ENCODE results near the gene RASGRF1.
A peak's percentile ranks its signal among the peaks of the same experiment; 100 is the strongest.

Gene RASGRF1

DNA sequence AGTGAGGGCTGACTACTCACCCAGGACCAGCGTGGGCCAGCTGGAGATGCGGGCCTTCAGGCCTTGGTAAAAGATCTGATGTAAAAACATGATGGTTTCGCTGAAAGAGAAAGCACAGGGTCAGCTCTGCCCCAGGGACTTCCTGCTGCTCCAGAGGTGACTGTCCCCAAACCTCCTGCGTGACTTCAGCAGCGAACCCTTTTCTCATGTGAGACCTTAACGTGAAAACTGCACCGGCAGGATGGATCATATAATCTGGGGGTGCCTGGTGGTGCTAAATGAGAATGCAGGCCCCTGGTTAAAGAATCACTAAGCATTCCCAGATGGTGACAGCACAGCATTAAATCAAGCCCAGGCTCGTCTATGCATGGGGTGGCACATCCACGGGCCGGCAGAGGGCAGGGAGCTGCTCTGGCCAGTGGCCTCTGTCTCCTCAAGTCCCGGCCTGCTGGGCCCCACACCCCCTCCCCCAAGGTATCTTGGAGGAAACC lies 55.4 kb downstream of the RASGRF1 start:
- DNase-seq (ENCODE audit: low read depth) = peak; percentile 41
- no peak overlapping the region for H3K4me3 ChIP-seq (ENCODE audit: low read length)
- TF ChIP-seq, protein P1, sequence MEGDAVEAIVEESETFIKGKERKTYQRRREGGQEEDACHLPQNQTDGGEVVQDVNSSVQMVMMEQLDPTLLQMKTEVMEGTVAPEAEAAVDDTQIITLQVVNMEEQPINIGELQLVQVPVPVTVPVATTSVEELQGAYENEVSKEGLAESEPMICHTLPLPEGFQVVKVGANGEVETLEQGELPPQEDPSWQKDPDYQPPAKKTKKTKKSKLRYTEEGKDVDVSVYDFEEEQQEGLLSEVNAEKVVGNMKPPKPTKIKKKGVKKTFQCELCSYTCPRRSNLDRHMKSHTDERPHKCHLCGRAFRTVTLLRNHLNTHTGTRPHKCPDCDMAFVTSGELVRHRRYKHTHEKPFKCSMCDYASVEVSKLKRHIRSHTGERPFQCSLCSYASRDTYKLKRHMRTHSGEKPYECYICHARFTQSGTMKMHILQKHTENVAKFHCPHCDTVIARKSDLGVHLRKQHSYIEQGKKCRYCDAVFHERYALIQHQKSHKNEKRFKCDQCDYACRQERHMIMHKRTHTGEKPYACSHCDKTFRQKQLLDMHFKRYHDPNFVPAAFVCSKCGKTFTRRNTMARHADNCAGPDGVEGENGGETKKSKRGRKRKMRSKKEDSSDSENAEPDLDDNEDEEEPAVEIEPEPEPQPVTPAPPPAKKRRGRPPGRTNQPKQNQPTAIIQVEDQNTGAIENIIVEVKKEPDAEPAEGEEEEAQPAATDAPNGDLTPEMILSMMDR (IDR thresholded peaks at IDR 0.05; ENCODE audit: insufficient read depth, low read depth, low read length, missing control alignments) = no peak

DNA sequence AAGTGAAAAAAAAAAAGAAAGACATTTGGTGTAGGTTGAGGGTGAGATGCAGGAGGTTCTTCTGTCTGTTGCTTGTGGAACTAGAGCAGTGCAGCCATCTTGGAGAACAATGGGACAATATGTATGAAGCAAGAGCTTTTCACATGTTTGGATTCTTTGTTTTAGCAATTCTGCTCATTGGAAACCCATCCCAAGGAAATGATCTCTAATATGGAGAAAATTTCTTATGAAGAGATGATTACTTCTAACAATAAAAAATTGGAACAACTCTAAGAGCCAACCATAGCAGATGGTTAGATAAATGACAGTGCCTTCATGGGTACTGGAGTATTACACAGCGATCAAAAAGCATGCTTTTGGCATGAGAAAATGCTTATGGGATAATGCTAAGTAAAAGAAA lies 56.3 kb downstream of the RASGRF1 start:
- no peak for DNase-seq (ENCODE audit: low read depth)
- H3K4me3 ChIP-seq (ENCODE audit: low read length) = no peak overlapping the region
- TF ChIP-seq, protein P1 (IDR thresholded peaks at IDR 0.05; ENCODE audit: insufficient read depth, low read depth, low read length, missing control alignments) = no peak

DNA sequence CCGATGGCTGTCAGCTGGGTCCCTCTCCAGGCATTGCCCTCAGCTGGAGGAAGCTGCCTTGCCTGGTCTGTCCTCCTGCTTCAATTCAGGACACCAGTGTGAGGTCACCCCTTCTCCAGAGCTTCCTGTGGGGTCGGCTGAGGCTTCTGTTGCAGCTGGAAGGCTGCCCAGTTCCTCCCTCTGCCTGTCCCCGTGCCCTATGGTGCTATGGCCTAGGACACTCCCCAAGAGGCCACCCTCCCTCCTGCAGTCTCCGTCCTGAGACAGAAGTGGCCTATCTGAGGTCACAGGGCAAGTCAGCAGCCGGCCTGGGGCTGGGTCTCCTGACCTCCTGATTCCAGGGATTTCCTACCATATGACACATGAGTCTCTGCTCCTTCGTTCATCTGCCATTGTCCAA lies 57.9 kb downstream of the RASGRF1 start:
- H3K4me3 ChIP-seq (ENCODE audit: low read length) = no peak overlapping the region
- DNase-seq (ENCODE audit: low read depth) = no peak
- TF ChIP-seq, protein P1 (IDR thresholded peaks at IDR 0.05; ENCODE audit: insufficient read depth, low read depth, low read length, missing control alignments) = no peak

DNA sequence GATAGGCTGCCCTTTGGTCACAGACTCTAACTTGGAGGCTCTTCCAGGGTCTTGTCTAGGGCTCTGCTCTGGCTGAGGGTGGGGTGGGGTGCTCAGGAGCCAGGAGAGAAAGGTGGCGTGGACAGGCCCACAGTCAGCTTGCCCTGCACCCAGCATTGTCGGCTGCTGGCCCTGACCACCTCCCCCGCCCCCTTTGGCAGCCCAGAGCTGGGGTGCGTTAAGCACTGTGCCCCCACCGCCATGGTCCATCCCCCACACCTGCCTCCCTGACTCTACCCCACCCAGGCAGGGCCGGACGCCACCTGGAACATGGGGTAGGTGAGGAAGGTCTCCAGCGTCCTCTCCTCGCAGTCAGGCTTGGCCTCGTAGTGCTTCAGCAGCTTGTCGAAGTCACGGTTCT lies 58.8 kb downstream of the RASGRF1 start:
- TF ChIP-seq, protein P1 (IDR thresholded peaks at IDR 0.05; ENCODE audit: insufficient read depth, low read depth, low read length, missing control alignments) = no peak
- no peak overlapping the region for H3K4me3 ChIP-seq (ENCODE audit: low read length)
- DNase-seq (ENCODE audit: low read depth) = no peak

DNA sequence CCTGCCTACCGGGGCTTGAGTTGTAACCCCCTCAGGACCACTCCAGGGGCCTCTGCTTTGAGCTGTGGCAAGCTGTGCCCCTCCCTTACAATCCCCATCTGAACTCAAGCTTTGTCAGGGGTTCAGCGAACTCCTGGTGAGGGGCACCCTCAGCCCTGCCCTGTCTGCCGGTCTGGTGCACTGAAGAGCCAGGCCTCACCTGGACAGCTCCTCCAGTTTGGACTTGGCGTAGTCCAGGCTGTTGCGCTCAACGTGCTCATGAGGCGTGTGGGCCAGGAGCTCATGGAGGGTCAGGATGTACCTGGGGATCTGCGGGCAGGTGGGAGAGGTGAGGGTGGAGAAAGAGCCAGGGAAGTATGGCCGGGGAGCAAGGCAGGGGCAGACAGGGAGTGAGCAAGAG lies 59.4 kb downstream of the RASGRF1 start:
- TF ChIP-seq, protein P1 (IDR thresholded peaks at IDR 0.05; ENCODE audit: insufficient read depth, low read depth, low read length, missing control alignments) = no peak
- no peak overlapping the region for H3K4me3 ChIP-seq (ENCODE audit: low read length)
- no peak for DNase-seq (ENCODE audit: low read depth)

DNA sequence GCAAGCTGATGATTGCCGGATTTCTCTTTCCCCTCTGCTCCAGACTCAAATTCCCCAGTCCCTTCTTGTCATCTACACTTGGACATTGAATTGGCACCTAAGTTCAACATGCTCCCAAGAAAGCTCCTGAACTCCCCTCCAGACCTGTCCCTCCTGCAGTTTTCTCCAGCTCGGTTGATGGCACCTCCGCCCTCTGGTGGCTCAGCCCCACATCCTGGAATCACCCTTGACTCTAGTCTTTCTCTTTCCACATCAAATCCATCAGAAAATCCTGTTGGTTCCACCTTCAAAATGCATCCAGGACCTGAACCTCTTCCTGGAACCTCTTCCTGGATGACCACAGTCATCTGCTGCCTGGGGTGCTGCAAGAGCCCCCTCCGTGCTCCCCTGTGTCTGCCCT lies 60.1 kb downstream of the RASGRF1 start:
- no peak overlapping the region for H3K4me3 ChIP-seq (ENCODE audit: low read length)
- DNase-seq (ENCODE audit: low read depth) = no peak
- TF ChIP-seq, protein P1 (IDR thresholded peaks at IDR 0.05; ENCODE audit: insufficient read depth, low read depth, low read length, missing control alignments) = no peak

DNA sequence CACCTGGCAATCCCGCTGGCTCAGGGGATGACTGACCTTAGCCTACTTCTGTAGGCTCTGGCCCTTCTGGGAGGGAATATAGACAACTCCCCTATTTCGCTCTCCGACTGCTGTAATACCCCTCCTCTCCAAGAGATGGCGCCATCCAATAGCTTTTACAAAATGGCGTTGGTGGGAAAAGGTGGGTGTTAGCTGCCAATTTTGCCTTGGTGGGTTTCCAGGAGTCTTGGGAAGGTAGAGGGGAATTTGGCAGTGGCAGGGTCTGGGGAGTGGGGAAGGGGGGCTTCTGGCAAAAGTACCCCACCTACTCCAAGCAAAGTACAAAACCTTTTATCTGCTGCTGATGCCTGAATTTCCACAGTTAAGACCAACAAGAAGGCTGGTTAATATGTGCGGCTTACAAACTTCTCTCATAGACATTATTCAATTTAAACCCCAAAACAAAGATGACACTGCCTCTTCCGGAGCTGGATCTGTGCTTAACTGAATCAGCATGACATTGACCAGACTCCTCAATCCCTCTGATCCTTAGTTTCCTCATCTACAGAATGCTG lies 62.1 kb downstream of the RASGRF1 start:
- DNase-seq (ENCODE audit: low read depth) = peak; percentile 48
- H3K4me3 ChIP-seq (ENCODE audit: low read length) = no peak overlapping the region
- TF ChIP-seq, protein P1 (IDR thresholded peaks at IDR 0.05; ENCODE audit: insufficient read depth, low read depth, low read length, missing control alignments) = peak; percentile 88

All from epithelial cell of esophagus (primary cell).